SIG-M5 treated with dmso at 0.1 percent for 504 hours (cell line): ENCODE data around the gene MFSD12.
"Not testable (repeated sequence)": the region's sequence is repeated elsewhere in the genome, so short reads cannot be mapped to it uniquely, and the experiment has no call there.

Experiments used
- DNase-seq: peaks from one replicate; lab custom pipeline; 2025; ENCODE audit not compliant: unreplicated experiment; lab: John Stamatoyannopoulos, UW

MFSD12 gene

GRCh38 chr19:3508771-3509535 lies 48.4 kb downstream of the MFSD12 start:
- DNase-seq, result no peak

- not testable (repeated sequence) for DNase-seq
These were observed 49.2 kb downstream of the MFSD12 start for GRCh38 chr19:3508121-3508661.

DNA sequence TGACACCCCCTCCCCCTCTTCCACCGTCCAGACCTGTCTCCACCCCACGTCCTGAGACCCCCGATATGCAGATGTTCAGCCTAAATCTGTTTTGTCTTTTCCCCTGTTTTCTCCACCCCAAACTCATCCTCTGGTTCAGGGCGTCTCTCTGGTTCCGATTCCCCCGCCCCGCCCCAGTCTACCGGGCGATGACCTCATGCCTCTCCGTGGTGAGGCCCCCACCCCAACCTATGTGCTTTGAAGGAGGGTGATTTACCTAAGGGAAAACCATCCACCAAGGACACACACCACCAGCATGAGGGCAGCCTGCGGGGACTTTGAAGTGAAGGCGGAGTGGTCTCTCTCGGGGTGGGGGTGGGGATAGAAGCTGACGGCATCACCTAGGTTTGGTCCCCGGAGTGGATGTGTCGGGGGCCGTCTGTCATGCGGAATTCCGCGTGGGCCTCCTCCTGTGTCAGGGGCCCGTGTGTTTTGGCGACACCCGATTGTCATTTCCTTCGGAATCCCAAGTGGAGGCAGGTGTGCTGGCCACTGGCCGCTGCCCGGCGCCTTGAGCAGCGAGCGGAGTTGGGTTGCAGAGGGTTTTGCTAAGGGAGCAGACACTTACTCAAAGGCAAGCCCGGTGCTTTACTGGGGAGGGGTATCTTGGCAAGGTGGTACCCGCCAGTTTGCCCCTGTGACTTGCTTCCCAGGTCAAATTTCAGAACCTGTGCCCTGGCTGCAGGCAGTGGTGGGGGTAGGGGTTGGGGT lies 49.8 kb downstream of the MFSD12 start:
- no peak for DNase-seq

DNA sequence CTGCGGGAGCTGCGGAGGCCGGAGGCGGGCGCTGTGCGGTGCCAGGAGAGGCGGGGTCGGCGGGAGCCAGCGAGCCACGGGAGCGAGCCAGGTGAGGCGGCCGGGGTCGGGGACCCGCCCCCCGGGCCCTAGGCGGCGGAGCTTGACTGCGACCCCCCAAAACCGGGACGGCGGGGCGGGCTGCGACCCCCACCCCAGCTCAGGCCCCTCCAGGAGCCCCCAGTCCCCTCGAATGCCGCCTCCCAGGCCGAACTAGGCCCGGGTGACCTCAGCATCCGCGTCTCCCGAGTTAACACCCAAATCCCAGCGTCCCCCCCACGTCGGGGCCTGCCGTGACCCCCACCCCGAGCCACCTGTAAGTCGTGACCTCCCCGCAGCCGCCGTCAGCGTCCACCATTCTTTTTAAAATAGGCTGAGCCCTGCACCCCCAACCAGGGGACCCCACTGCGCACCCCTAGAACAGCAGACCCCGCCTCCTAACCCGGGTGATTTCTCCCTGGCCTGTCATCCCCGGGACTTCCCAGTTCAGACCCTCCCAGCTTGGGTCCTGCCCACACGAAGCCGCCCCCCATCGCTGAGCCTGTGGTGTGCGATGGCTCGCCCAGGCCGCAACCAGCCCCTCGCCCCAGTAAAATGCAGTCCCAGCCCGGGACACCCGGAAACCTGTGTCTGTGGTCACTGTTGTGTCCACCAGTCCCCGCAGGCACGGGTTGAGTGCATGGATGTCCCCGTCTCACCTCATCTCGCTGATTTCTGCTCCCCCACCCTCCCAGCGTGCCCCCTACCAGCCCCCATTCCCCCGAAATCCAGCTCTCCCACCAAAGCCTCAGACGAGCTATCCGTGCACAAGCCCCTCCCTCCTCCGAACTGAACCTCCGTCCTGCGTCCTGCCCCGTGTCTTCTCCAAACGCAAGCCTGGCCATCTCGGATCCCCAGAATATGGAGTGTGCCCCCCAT lies 50.7 kb downstream of the MFSD12 start:
- no peak for DNase-seq

DNA sequence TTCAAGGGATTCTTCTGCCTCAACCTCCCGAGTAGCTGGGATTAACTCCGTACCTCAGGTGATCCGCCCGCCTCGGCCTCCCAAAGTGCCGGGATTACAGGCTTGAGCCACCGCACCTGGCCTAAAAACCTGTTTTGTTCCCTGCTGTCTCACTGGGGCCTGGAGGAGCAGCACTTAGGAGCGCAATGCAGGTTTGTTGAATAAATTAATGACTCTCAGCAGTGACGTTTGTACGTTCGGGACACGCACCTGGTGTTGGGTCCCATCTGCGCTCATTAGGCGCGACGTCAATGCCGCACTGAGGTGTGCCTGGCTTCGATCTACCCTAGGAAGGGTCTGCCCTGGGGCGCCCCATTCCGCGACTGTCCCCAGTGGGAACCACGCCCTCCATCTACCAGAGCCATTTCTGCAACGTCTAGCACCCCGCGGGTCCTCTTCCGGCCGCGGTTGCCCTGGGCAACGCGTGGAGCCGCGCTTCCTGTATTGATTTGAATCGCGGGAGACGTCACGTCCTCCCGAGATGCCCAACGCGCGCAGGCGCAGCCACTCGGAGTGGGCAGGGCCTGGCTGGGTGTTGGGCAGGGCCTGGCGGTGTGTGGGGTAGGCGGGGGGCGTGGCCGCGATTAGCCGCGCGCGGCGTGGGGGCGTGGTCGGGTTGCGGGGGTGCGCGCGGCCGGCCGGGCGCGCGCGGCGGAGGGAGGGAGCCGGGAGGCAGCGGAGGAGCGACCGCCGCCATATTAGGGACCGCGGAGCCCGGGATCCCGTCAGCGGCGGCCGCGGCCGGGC lies 51.6 kb downstream of the MFSD12 start, which contains the start of gene FZR1:
FZR1 (plus strand) TSS at position 714 of the 786 bp plus-strand sequence. CDS start 16,679 bp downstream, outside the sequence.
- DNase-seq, result peak; percentile 93

DNA sequence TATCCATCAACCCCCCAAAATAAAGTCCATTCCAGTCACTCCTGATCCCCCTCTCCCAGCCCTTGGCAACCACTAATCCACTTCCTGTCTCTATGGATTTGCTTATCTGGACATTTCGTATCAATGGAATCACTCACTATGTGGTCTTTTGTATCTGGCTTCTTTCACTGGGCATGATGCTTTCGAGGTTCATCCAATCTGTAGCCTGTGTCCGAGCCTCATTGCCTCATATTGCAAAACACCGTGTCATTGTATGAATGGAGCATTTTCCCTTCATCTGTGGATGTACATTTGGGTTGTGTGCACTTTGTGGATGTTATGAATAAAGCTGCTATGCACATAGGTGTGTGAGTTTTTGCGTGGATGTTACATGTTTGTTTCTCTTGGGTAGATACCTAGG lies 52.7 kb downstream of the MFSD12 start:
- no peak for DNase-seq

DNA sequence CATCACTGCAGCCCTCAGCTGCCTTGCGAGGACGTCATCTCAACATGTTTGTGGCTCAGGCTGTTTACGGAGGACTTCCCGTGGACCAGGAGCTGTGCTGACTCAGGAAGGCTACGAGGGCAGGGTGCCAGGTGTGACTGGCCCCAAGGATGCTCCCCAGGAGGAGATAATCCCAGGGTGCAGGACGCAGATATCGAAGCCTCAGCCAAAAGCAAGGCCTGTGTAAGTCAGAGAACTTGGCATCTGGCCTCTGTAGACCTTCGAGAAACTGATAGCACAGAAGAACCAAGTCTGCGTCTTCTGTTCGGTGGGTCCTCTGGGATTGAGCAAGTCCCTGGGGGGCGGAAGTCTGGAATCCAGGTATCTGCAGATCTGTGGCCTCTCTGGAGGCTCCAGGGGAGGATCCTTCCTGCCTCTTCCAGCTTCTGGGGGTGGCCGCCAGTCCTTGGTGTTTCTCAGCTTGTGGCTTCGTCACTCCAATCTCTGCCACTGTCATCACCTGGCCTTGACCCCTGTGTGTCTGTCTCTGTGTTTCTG lies 54.3 kb downstream of the MFSD12 start:
- DNase-seq, result no peak

DNA sequence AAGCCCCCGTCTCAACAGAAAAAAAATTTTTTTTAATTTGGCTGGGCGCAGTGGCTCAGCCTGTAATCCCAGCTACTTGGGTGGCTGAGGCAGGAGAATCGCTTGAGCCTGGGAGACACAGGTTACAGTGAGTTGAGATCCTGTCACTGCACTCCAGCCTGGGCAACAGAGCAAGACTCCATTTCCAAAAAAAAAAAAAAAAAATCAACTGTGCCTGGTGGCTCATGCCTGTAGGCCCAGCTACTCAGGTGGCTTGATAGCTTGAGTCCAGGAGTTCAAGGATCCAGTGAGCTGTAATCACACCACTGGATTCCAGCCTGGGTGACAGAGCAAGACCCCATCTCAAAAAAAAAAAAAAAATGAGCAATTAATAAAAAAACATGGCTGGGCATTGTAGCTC lies 55.6 kb downstream of the MFSD12 start:
- DNase-seq, result no peak

- peak; percentile 91 for DNase-seq
These were observed 56.8 kb downstream of the MFSD12 start, which contains the start of gene DOHH for GRCh38 chr19:3500429-3501101. Gene DOHH, minus strand, starts transcription at chr19:3500674. Its CDS starts 3,860 bp downstream, at chr19:3496814.

DNA sequence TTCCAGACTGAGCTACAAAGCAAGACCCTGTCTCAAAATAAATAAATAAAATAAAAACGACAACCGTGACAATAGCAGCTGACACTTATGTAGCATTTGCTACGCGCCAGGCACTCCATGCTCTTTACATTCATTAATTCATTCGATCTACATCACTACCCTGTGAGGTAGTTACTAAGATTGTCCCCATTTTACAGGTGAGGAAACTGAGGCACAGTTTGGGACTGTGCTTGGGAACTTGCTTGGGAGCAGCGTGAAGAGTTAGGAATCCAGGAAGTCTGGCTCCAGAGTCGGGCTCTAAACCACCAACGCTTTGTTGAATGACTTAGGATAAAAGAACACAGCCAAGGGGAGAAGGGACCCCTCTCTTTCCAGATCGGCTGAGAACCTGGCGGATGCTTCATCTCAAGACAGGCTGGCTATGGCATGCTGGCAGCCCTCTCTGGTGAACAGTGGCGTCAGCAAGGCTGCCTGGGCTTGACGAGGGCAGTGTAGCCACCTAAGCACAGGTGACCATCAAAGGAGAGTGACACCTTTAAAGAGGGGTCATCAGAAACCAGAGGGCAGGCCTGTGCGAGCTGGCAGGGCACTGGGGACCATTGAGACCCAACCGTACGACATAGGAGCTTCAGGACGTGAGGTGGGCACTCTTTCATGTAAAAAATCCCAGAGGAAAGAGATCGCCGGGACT lies 57.5 kb downstream of the MFSD12 start:
- no peak for DNase-seq

DNA sequence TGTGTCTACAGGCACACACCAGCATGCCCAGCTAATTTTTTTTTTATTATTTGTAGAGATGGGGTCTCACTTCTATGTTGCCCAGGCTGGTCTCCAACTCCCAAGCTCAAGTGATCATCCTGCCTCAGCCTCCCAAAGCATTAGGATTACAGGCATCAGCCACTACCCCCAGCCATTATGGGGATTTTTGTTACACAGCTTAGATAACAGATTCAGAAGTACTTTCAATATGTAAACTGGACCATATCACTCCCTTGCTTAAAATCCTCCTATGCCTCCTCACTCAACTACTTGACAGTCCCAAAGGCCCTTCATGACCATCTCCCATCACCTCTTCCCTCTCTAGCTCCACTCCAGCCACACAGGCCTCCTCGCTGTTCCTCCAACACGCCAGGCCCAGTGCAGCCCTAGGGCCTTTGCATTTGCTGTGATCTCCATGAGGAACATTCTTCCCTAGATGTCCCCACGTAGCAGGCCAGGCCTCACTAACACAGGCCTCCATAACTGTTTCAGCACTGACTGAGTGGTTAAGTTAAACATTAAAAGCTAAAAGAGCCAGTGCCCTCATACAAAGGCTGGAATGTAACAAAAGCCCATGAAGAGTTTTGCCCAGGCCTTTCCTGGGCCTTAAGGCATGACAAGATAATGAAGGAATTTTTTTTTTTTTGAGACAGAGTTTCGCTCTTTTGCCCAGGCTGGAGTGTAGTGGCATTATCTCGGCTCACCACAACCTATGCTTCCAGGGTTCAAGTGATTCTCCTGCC lies 59.4 kb downstream of the MFSD12 start:
- no peak for DNase-seq

- DNase-seq, result no peak
These were observed 60.8 kb downstream of the MFSD12 start for GRCh38 chr19:3496392-3497273.

DNA sequence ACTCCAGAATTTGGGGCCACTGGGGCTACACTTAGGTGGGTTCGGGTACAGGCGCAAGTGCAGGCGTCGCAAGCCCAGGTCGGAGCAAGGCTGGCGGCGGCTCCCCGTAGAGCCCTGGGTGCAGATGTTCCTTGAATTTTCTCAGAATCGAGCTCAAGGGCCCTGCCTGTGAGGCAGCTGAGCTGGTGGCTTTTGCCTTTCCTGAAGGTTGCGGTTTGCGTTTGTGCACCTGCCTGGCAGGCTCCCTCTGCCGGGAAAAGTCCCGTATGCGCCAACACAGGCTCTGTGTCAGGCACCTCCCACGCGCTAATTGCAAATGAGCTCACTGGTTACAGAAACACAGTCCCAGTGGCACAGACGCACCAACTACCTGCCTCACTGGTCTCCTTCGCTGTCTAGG lies 62.8 kb downstream of the MFSD12 start:
- no peak for DNase-seq
